ENCODE measurements around the gene MPC1. TPM values are rescaled to one million over a fixed set of nuclear protein-coding genes. Genes with fewer than 3 reads are reported as not detected.

The MPC1 gene
- total RNA-seq, 1 donor from 2014 or later, result 17.0 TPM

DNA sequence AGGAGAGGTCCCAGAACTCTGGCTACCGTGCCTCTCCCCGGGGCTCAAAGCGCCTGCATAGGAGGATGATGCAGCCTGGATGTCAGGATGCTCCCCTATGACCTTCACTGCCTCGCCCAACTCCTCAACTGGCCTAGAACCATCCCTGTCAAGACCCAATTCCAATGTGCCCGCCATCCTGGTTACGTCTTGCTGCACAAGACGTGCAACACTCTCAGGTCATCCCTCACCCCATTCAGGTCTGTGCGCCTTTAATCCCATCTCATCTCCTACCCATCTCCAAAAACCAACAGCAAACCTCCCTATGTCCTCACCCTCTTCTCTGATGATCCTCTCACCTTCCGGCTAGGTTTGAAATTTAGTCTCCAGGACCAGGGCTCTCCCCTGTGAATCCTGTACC, 43.9 kb downstream of the MPC1 start:
- Mint-ChIP-seq H3K4me3 (ENCODE audit: unreplicated experiment) (no peak overlapping the region), H3K4me1 (ENCODE audit: low read depth, unreplicated experiment) (peaks cover 6% of the 10 kb centered on the region), H3K27ac (ENCODE audit: unreplicated experiment) (no peak overlapping the region), H3K27me3 (ENCODE audit: unreplicated experiment) (peaks cover 3% of the 10 kb centered on the region), H3K36me3 (ENCODE audit: unreplicated experiment) (peaks cover 8% of the 10 kb centered on the region), H3K9me3 (ENCODE audit: unreplicated experiment) (peaks cover 6% of the 10 kb centered on the region)
- DNase-seq, result no peak
- TF ChIP-seq, protein P1, sequence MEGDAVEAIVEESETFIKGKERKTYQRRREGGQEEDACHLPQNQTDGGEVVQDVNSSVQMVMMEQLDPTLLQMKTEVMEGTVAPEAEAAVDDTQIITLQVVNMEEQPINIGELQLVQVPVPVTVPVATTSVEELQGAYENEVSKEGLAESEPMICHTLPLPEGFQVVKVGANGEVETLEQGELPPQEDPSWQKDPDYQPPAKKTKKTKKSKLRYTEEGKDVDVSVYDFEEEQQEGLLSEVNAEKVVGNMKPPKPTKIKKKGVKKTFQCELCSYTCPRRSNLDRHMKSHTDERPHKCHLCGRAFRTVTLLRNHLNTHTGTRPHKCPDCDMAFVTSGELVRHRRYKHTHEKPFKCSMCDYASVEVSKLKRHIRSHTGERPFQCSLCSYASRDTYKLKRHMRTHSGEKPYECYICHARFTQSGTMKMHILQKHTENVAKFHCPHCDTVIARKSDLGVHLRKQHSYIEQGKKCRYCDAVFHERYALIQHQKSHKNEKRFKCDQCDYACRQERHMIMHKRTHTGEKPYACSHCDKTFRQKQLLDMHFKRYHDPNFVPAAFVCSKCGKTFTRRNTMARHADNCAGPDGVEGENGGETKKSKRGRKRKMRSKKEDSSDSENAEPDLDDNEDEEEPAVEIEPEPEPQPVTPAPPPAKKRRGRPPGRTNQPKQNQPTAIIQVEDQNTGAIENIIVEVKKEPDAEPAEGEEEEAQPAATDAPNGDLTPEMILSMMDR (IDR thresholded peaks at IDR 0.05; ENCODE audit: partially characterized antibody, unreplicated experiment), result no peak

DNA sequence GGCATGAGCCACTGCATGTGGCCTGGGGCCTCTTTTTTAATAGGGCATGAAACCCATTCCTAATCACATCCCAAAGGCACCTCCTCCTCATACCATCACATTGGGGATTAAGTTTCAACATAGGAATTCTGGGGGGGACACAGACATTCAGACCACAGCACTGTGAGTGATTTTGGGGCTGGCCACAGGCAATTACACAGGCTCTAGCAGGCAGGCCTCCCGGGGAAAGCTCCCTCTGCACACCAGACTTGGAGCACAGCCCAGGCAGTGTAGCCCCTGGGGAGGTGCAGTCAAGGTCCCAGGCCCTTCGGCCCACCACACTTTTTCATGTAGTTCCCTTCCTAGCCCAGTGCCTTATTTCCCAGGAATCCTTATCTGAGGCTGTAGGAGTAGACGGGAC, 45.9 kb downstream of the MPC1 start:
- DNase-seq, result no peak
- no peak overlapping the region for H3K4me3 Mint-ChIP-seq (ENCODE audit: unreplicated experiment)
- TF ChIP-seq, protein P1 (IDR thresholded peaks at IDR 0.05; ENCODE audit: partially characterized antibody, unreplicated experiment), result no peak
- H3K36me3 Mint-ChIP-seq (ENCODE audit: unreplicated experiment), result peaks cover 13% of the 10 kb centered on the region
- peaks cover 16% of the 10 kb centered on the region for H3K4me1 Mint-ChIP-seq (ENCODE audit: low read depth, unreplicated experiment)
- no peak overlapping the region for H3K27ac Mint-ChIP-seq (ENCODE audit: unreplicated experiment)
- peaks cover 7% of the 10 kb centered on the region for H3K27me3 Mint-ChIP-seq (ENCODE audit: unreplicated experiment)
- peaks cover 7% of the 10 kb centered on the region for H3K9me3 Mint-ChIP-seq (ENCODE audit: unreplicated experiment)

DNA sequence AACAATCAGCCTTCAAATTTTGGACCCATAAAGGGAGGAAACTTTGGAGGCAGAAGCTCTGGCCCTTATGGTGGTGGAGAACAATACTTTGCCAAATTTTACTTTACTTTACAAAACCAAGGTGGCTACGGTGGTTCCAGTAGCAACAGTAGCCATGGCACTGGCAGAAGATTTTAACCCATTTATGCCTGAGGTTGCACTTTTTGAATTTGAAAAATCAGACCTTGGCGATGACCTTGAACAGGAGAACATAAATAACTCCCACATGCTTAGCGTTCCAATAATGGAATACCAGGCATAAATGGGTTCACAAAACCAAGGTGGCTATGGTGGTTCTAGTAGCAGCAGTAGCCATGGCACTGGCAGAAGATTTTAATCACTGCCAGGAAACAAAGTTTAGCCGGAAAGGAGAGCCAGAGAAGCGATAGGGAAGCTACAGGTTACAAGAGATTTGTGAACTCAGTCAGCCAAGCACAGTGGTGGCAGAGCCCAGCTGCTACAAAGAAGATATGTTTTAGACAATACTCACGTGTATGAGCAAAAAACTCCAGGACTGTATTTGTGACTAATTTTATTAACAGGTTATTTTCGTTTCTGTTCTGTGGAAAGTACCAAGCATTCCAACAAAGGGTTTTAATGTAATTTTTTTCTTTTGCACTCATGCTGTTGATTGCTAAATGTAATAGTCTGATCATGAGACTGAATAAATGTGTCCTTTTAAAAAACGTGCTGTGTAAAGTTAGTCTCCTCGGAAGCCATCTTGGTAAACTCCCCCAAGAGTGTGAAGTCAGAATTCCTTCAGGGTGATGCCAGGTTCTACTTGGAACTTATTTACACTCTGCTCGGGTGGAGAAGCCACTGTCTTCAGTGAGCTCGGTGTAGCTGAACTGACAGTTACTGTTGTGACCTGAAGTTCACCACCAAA, 47.1 kb downstream of the MPC1 start:
- Mint-ChIP-seq H3K9me3 (ENCODE audit: unreplicated experiment) (peaks cover 5% of the 10 kb centered on the region), H3K4me1 (ENCODE audit: low read depth, unreplicated experiment) (peaks cover 19% of the 10 kb centered on the region), H3K27me3 (ENCODE audit: unreplicated experiment) (peaks cover 7% of the 10 kb centered on the region), H3K36me3 (ENCODE audit: unreplicated experiment) (peaks cover 13% of the 10 kb centered on the region), H3K27ac (ENCODE audit: unreplicated experiment) (no peak overlapping the region), H3K4me3 (ENCODE audit: unreplicated experiment) (no peak overlapping the region)
- no peak for DNase-seq
- TF ChIP-seq, protein P1 (IDR thresholded peaks at IDR 0.05; ENCODE audit: partially characterized antibody, unreplicated experiment), result no peak

DNA sequence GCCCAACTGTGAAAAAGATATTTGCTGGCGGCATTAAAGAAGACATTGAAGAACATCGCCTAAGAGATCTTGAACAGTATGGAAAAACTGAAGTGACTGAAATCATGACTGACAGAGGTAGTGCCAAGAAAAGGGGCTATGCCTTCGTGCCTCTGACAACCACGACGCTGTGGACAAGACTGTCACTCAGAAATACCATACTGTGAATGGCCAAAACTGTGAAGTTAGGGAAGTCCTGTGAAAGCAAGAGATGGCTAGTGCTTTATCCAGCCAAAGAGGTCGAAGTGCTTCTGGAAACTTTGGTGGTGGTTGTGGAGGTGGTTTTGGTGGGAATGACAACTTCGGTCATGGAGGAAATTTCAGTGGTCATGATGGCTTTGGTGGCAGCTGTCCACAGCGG, 47.9 kb downstream of the MPC1 start:
- H3K4me3 Mint-ChIP-seq (ENCODE audit: unreplicated experiment), result no peak overlapping the region
- DNase-seq, result no peak
- no peak overlapping the region for H3K27ac Mint-ChIP-seq (ENCODE audit: unreplicated experiment)
- peaks cover 7% of the 10 kb centered on the region for H3K27me3 Mint-ChIP-seq (ENCODE audit: unreplicated experiment)
- H3K4me1 Mint-ChIP-seq (ENCODE audit: low read depth, unreplicated experiment), result peaks cover 21% of the 10 kb centered on the region
- TF ChIP-seq, protein P1 (IDR thresholded peaks at IDR 0.05; ENCODE audit: partially characterized antibody, unreplicated experiment), result no peak
- H3K9me3 Mint-ChIP-seq (ENCODE audit: unreplicated experiment), result peaks cover 3% of the 10 kb centered on the region
- peaks cover 13% of the 10 kb centered on the region for H3K36me3 Mint-ChIP-seq (ENCODE audit: unreplicated experiment)
